GM12874 (cell line): ENCODE results near the gene C16orf74.

Source experiments
- CTCF ChIP-seq: IDR thresholded peaks from 2 replicates; pipeline ENCODE4 v1.5.1; 2011; ENCODE audit warnings: low read depth, mild to moderate bottlenecking, control low read depth, low read length, moderate library complexity; ENCODE audit not compliant: insufficient read depth

Gene C16orf74

GRCh38 chr16:85796152-85796551, 45.3 kb upstream of the C16orf74 start:
- TF ChIP-seq CTCF: no peak

GRCh38 chr16:85794696-85795095, 43.8 kb upstream of the C16orf74 start:
- TF ChIP-seq CTCF: no peak

GRCh38 chr16:85793662-85794298, 42.9 kb upstream of the C16orf74 start:
- no peak for TF ChIP-seq CTCF

GRCh38 chr16:85789773-85790172, 38.9 kb upstream of the C16orf74 start:
- no peak for TF ChIP-seq CTCF

GRCh38 chr16:85788819-85789218, 37.9 kb upstream of the C16orf74 start:
- TF ChIP-seq CTCF: no peak

- TF ChIP-seq CTCF: no peak
These were observed 35.0 kb upstream of the C16orf74 start for GRCh38 chr16:85785927-85786326.

- no peak for TF ChIP-seq CTCF
These were observed 33.9 kb upstream of the C16orf74 start for GRCh38 chr16:85784813-85785212.

GRCh38 chr16:85783441-85783840, 32.5 kb upstream of the C16orf74 start:
- no peak for TF ChIP-seq CTCF
